ENCODE results near the gene PLEKHG2. TPM values are rescaled to one million over a fixed set of nuclear protein-coding genes. Genes with fewer than 3 reads are reported as not detected.

PLEKHG2 gene
- total RNA-seq, 1 experiment from 2014 or later, result 29.0 TPM

- Histone ChIP-seq H3K27ac (ENCODE audit: low read depth, low read length) (peak overlapping the region; percentile 99), H3K4me3 (replicated peaks in 1 of 2; ENCODE audit: low read depth in 1 of 2, low read length in 2 of 2) (no peak overlapping the region; a peak in 1 of 4 replicates), H3K9ac (ENCODE audit: low read length) (peak overlapping the region; percentile 97), H3K4me1 (ENCODE audit: control insufficient read depth in 1 of 2, insufficient read depth in 2 of 2, low read length in 2 of 2) (peaks cover 51 to 88% of the 10 kb centered on the region in 2 experiments), H3K27me3 (ENCODE audit: insufficient read depth, low read length) (no peaks in the 10 kb centered on the region), H3K4me2 (ENCODE audit: low read length) (peak overlapping the region; percentile 92), H3K79me2 (ENCODE audit: insufficient read depth, low read length) (peaks cover 38% of the 10 kb centered on the region), H4K20me1 (ENCODE audit: insufficient read depth) (peaks cover 5% of the 10 kb centered on the region; the same call in 1 of the 2 replicates), H3K9me3 (ENCODE audit: control insufficient read depth in 1 of 2, insufficient read depth in 1 of 2, low read depth in 1 of 2, low read length in 2 of 2) (no peaks in the 10 kb centered on the region), H3K36me3 (ENCODE audit: control insufficient read depth in 1 of 2, insufficient read depth in 2 of 2, low read length in 2 of 2) (peaks cover 2 to 12% of the 10 kb centered on the region in 2 experiments; a peak in 1 of 4 replicates), H3K9me2 (ENCODE audit: insufficient read depth) (no peaks in the 10 kb centered on the region), H2AFZ (ENCODE audit: low read depth, low read length, poor library complexity, severe bottlenecking) (no peak overlapping the region)
- intact Hi-C loops (cut with micrococcal nuclease), result no loop called here
- ChIA-PET CTCF (no interaction called here), POLR2A (interaction anchor here (0.6 to 2.0 kb wide), 3 partner anchors 23 to 273 kb away, joined by 3 to 19 read pairs (median 3); partner anchors contain the start of gene RPS16), RAD21 (ENCODE audit: low non-redundant PET in 1 of 2, low total read pairs in 2 of 2, uncharacterized antibody in 2 of 2, unreplicated experiment in 2 of 2) (no interaction called here)
- no TSS peak for BruUV-seq (replicated peaks)
- no peak for ATAC-seq
- no peak for DNase-seq (ENCODE audit: low read depth, low spot score)
- no peak for TF ChIP-seq RAD21 (IDR thresholded peaks at IDR 0.05; ENCODE audit: low read depth)
Observed at GRCh38 chr19:39405261-39405957, 7.1 kb upstream of the PLEKHG2 start.

- ChIA-PET RAD21 (ENCODE audit: low non-redundant PET in 1 of 2, low total read pairs in 2 of 2, uncharacterized antibody in 2 of 2, unreplicated experiment in 2 of 2) (interaction anchor here in 1 of 2 experiments (1.0 kb wide), 1 partner anchor 8 kb away, joined by 3 read pairs; no protein-coding TSS in a partner anchor), POLR2A (interaction anchor here (0.6 to 4.1 kb wide), 9 partner anchors 8 to 1204 kb away, joined by 3 to 57 read pairs (median 3); partner anchors contain the start of genes MED29, PAF1, RPS16 and SPINT2), CTCF (interaction anchor here (0.7 kb wide), 1 partner anchor 8 kb away, joined by 3 read pairs; no protein-coding TSS in a partner anchor)
- Histone ChIP-seq H2AFZ (ENCODE audit: low read depth, low read length, poor library complexity, severe bottlenecking) (no peak overlapping the region), H3K9me3 (ENCODE audit: control insufficient read depth in 1 of 2, insufficient read depth in 1 of 2, low read depth in 1 of 2, low read length in 2 of 2) (no peaks in the 10 kb centered on the region), H3K4me3 (replicated peaks in 1 of 2; ENCODE audit: low read depth in 1 of 2, low read length in 2 of 2) (peak overlapping the region; percentile 90 to 98), H3K79me2 (ENCODE audit: insufficient read depth, low read length) (peaks cover 38% of the 10 kb centered on the region), H4K20me1 (ENCODE audit: insufficient read depth) (peaks cover 5% of the 10 kb centered on the region; the same call in 1 of the 2 replicates), H3K9me2 (ENCODE audit: insufficient read depth) (no peaks in the 10 kb centered on the region), H3K4me2 (ENCODE audit: low read length) (peak overlapping the region; percentile 92), H3K4me1 (ENCODE audit: control insufficient read depth in 1 of 2, insufficient read depth in 2 of 2, low read length in 2 of 2) (peaks cover 54 to 88% of the 10 kb centered on the region in 2 experiments), H3K27me3 (ENCODE audit: insufficient read depth, low read length) (no peaks in the 10 kb centered on the region), H3K36me3 (ENCODE audit: control insufficient read depth in 1 of 2, insufficient read depth in 2 of 2, low read length in 2 of 2) (peaks cover 2 to 12% of the 10 kb centered on the region in 2 experiments; a peak in 1 of 4 replicates), H3K27ac (ENCODE audit: low read depth, low read length) (peak overlapping the region; percentile 99), H3K9ac (ENCODE audit: low read length) (peak overlapping the region; percentile 97)
- DNase-seq (ENCODE audit: low read depth, low spot score) (no peak), ATAC-seq (no peak)
- TF ChIP-seq EZH2 (IDR thresholded peaks at IDR 0.05) (no peak), POLR2AphosphoS5 (IDR thresholded peaks at IDR 0.05; ENCODE audit: low read depth, low read length) (peak; percentile 44)
- no TSS peak for BruUV-seq (replicated peaks)
- intact Hi-C loops (cut with micrococcal nuclease), result no loop called here
Observed at GRCh38 chr19:39405958-39406655, 6.4 kb upstream of the PLEKHG2 start.
